ENCODE results near the gene DMGDH.

The DMGDH gene

GRCh38 chr5:79069488-79070349, at the start of gene DMGDH, which contains the start of gene BHMT2:
TSS of gene DMGDH (minus strand) at chr5:79069674. CDS start at chr5:79069620, 54 bp downstream.
TSS of gene BHMT2 (plus strand) at chr5:79069767. CDS start at chr5:79069783, 16 bp downstream.
- H3K36me3 ChIP-seq (ENCODE audit: insufficient read depth, low read length): no peaks in the 10 kb centered on the region
- no peak within 1 kb of the TSS for H3K4me3 ChIP-seq (ENCODE audit: low read depth in 1 of 2, low read length in 2 of 2)
- ATAC-seq (ENCODE audit: insufficient read depth, low read depth) (no peak), DNase-seq (no peak)
- H3K79me2 ChIP-seq (ENCODE audit: insufficient read depth, low read length): no peaks in the 10 kb centered on the region
- H2AFZ ChIP-seq (ENCODE audit: low read depth, low read length): no peak within 1 kb of the TSS
- H3K27me3 ChIP-seq (ENCODE audit: insufficient read depth, low read length, poor library complexity): no peaks in the 10 kb centered on the region
- no peak within 1 kb of the TSS for H3K4me2 ChIP-seq (ENCODE audit: insufficient read depth, low read length)
- H4K20me1 ChIP-seq (ENCODE audit: insufficient read depth, low read length): no peaks in the 10 kb centered on the region
- no peak within 1 kb of the TSS for H3K9ac ChIP-seq (ENCODE audit: low read depth, low read length)
- TF ChIP-seq CTCF (IDR thresholded peaks at IDR 0.05; ENCODE audit: borderline replicate concordance, extremely low read depth, low read length, poor library complexity, severe bottlenecking): no peak
- no peak for TF ChIP-seq EZH2 (IDR thresholded peaks at IDR 0.05; ENCODE audit: borderline replicate concordance, low read depth, low read length, severe bottlenecking)
- peaks cover 4% of the 10 kb centered on the region for H3K9me3 ChIP-seq (ENCODE audit: insufficient read depth, low read length, severe bottlenecking)
- H3K27ac ChIP-seq (ENCODE audit: low read length): no peak within 1 kb of the TSS
- no peaks in the 10 kb centered on the region for H3K4me1 ChIP-seq (ENCODE audit: insufficient read depth, low read length)

- no peak overlapping the region for H3K4me3 ChIP-seq (ENCODE audit: low read depth in 1 of 2, low read length in 2 of 2)
- DNase-seq: no peak
- H3K36me3 ChIP-seq (ENCODE audit: insufficient read depth, low read length): no peaks in the 10 kb centered on the region
- H3K79me2 ChIP-seq (ENCODE audit: insufficient read depth, low read length): no peaks in the 10 kb centered on the region
- H3K27me3 ChIP-seq (ENCODE audit: insufficient read depth, low read length, poor library complexity): no peaks in the 10 kb centered on the region
- no peak overlapping the region for H3K9ac ChIP-seq (ENCODE audit: low read depth, low read length)
- no peak overlapping the region for H3K27ac ChIP-seq (ENCODE audit: low read length)
- H3K4me1 ChIP-seq (ENCODE audit: insufficient read depth, low read length): peaks cover 6% of the 10 kb centered on the region
- H4K20me1 ChIP-seq (ENCODE audit: insufficient read depth, low read length): no peaks in the 10 kb centered on the region
- H2AFZ ChIP-seq (ENCODE audit: low read depth, low read length): no peak overlapping the region
- H3K4me2 ChIP-seq (ENCODE audit: insufficient read depth, low read length): no peak overlapping the region
- no peak for ATAC-seq (ENCODE audit: insufficient read depth, low read depth)
- no peak for TF ChIP-seq CTCF (IDR thresholded peaks at IDR 0.05; ENCODE audit: borderline replicate concordance, extremely low read depth, low read length, poor library complexity, severe bottlenecking)
- TF ChIP-seq EZH2 (IDR thresholded peaks at IDR 0.05; ENCODE audit: borderline replicate concordance, low read depth, low read length, severe bottlenecking): no peak
- H3K9me3 ChIP-seq (ENCODE audit: insufficient read depth, low read length, severe bottlenecking): no peaks in the 10 kb centered on the region
Measured at GRCh38 chr5:79112703-79113058, 43.2 kb upstream of the DMGDH start.

GRCh38 chr5:79111960-79112702, 42.7 kb upstream of the DMGDH start:
- Histone ChIP-seq H3K27ac (ENCODE audit: low read length) (no peak overlapping the region), H3K4me2 (ENCODE audit: insufficient read depth, low read length) (no peak overlapping the region), H3K4me3 (ENCODE audit: low read depth in 1 of 2, low read length in 2 of 2) (no peak overlapping the region), H3K9me3 (ENCODE audit: insufficient read depth, low read length, severe bottlenecking) (no peaks in the 10 kb centered on the region), H2AFZ (ENCODE audit: low read depth, low read length) (no peak overlapping the region), H3K9ac (ENCODE audit: low read depth, low read length) (no peak overlapping the region), H3K27me3 (ENCODE audit: insufficient read depth, low read length, poor library complexity) (no peaks in the 10 kb centered on the region), H3K4me1 (ENCODE audit: insufficient read depth, low read length) (peaks cover 12% of the 10 kb centered on the region), H4K20me1 (ENCODE audit: insufficient read depth, low read length) (no peaks in the 10 kb centered on the region), H3K79me2 (ENCODE audit: insufficient read depth, low read length) (no peaks in the 10 kb centered on the region), H3K36me3 (ENCODE audit: insufficient read depth, low read length) (no peaks in the 10 kb centered on the region)
- TF ChIP-seq CTCF (IDR thresholded peaks at IDR 0.05; ENCODE audit: borderline replicate concordance, extremely low read depth, low read length, poor library complexity, severe bottlenecking): no peak
- TF ChIP-seq EZH2 (IDR thresholded peaks at IDR 0.05; ENCODE audit: borderline replicate concordance, low read depth, low read length, severe bottlenecking): no peak
- DNase-seq (no peak), ATAC-seq (ENCODE audit: insufficient read depth, low read depth) (no peak)

All from DND-41 (cell line).